Stimulated activated CD4-positive, alpha-beta T cell treated with anti-CD3 and anti-CD28 coated beads, Interleukin-1b, Interleukin-23, amount 100 ng/mL, for 1 hour (primary cell): ENCODE measurements around the gene HDGF.

Experiments
- DNase-seq, 2 donors: peaks; one replicate each; pipeline ENCODE4 v3.0.0-alpha.2; 2020; ENCODE audit warnings: low read depth in 2 of 2

The HDGF gene

GRCh38 chr1:156746728-156747631 is 4.5 kb downstream of the HDGF start:
- DNase-seq, result no peak

GRCh38 chr1:156746406-156746727 is 5.1 kb downstream of the HDGF start:
- no peak for DNase-seq

- DNase-seq, result no peak
These were observed 5.6 kb downstream of the HDGF start for GRCh38 chr1:156745881-156746280.

- no peak for DNase-seq
These were observed 6.6 kb downstream of the HDGF start for GRCh38 chr1:156744786-156745419.

GRCh38 chr1:156744344-156744743 is 7.1 kb downstream of the HDGF start:
- DNase-seq, result no peak

DNA sequence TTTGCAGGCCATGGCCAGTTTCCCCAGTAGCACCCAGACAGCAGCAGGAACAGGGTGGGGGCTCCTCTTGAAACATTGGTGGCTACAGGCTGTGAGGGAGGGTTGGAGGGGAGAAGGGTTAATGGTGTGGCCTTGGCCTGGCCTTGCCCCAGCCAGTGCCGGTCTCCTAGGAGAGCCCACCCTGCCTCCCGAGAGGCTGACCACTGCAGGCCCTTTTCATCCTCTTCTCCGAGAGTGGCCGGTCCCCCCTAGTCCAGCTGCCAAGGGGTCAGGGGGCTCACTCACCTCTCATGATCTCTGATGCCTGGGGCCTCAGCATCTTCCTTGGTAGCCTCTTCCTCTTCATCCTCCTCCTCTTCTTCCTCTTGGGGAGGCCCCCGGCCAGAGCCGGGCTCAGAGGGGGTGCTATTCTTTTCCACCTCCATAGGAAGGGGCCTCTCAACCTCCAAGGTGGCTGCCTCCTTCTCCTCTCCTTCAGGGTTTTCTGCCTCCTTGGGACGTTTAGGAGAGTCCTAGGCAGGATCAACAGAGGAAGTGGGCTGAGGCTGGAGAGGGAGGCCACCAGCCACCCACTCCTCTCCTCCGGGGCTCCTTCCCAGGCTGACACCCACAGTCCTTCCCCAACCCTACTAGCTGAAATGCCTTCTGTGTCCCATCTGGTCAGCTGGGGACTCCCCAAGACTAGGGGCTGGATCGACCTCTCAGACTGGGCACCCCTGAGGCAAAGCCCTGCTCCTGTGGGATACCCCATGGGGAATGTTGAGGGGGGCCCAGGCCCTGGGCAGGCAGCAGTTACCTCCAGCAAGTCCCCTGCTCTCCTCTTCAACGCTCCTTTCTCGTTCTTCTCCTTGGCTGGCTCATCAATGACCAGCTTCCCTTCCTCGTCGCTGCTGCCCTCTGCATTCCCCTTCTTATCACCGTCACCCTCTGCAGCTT is 7.8 kb downstream of the HDGF start:
- DNase-seq, result no peak

- DNase-seq, result no peak
These were observed 8.7 kb downstream of the HDGF start for GRCh38 chr1:156742801-156743200.

DNA sequence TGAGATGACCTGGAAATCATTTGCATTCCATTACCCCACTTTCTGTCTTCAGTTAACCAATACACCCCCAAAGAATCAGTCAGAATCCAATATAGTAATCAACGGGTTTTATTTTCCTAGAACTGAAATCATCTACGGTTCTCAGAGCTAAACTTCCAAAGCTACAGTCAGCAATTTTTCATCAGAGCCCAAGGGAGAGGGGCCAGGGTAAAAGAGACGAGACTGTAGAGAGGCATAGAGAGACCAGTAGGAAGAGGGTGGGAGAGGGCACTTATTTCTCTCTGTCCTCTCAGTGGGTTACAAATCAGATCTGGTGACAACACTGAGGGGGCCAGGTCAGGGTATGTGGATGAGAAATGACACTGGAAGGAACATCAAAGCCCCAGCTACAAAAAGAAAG is 9.5 kb downstream of the HDGF start:
- DNase-seq, result no peak

DNA sequence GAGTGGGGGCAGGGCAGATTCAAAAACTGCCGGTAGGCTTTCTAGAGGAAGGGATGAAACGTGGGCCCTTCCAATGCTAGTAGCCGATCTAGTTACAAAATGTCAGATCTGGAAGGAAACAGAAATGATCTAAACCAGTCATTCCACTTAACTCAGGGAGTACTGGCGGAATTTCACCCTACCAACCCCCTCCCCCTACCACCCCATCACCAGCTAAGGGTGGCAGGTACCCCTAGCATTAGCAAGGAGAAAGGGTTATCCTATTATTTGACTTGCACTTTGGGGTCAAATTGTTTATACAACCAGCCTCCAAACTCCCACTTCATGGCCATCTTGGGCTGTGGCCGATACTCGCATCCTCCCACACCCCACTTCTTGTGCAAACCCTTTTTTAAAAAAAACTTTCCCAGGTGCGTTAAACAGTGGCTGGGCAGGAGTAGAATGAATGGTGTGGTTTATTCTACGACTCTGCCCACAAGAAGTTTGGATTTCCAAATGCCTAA is 9.9 kb downstream of the HDGF start:
- DNase-seq, result no peak

DNA sequence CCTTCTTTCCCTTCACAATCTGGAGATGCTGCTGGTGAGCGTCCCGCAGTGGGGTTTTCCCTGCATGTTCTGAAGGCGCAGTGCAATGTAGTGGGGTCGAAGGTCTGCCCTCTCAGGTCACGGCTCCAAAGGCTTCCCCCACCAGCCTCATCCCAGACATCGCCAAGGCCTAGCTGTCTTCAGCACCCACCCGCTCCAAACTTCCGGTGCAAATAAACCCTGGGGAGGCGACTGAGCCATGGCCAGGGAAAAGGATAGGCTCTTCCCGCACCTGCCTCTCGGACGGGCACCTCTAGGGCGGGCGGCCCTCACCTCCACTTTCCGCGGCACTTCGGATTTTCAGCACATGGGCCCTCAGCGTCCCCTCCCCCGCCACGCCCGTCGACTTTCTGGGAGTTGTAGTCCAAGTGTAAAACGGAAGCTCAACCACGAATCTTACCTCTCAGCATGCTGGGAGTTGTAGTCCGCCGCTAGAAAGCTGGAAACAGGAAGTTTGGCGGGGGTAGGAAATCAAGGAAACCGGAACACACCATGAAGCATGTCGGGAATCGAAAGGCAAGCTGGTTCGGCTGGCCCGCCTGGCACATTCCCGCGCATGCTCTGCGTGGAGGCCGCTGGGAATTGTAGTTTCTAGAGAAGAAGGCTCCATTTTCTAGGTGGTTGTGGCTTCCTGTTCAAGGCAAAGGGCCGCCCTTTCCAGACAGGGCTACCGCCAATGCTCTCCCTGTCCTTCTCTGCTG is 10.6 kb downstream of the HDGF start, which contains the start of gene MRPL24:
Gene MRPL24 (minus strand): TSS at position 348 of the 740 bp plus-strand sequence. CDS start 2,384 bp downstream, outside the sequence.
- DNase-seq, result peak; percentile 83 to 92

- no peak for DNase-seq
These were observed 11.2 kb downstream of the HDGF start for GRCh38 chr1:156740237-156740740.

- no peak for DNase-seq
These were observed 12.6 kb downstream of the HDGF start for GRCh38 chr1:156738916-156739315.

DNA sequence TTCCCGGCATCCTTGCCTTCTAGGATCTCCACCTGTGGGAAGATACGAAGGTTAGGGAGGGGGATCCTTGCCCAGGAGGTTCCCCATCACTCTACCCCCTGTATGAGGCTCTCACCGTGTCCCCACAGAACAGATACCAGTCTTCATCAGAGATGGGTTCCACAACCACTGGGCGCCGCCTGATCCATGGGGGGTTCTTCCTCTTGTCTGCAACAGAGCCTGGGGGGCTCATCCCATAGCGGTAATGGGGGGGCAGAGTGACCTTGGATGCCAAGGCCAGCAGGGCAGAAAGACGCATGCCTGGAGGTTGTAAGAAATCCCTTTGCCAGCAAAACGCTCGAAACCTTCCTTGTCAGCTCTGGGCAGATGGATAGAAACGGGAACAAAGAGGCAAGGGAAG is 13.1 kb downstream of the HDGF start:
- DNase-seq, result no peak

DNA sequence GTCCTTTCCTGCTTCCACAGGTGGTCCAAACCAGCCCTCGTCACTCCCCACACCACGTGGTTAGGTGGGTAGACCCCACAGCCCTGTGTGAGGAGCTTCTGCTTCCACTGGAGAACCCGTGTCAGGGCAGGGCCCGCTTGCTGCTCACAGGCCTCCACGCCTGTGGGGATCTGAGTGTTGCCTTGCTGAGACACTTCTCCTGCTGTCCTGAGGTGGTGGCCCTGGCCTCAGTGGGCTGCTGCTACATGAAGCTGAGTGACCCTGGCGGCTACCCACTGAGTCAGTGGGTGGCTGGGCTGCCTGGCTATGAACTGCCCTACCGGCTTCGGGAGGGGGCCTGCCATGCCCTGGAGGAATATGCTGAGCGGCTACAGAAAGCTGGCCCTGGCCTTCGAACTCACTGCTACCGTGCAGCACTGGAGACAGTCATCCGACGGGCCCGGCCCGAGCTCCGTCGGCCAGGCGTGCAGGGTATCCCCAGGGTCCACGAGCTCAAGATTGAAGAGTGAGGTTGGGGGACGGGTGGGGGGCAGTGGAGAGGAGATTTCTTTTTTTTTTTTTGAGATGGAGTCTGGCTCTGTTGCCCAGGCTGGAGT is 17.4 kb downstream of the HDGF start:
- DNase-seq, result no peak

GRCh38 chr1:156728599-156729462 is 22.6 kb downstream of the HDGF start, which contains the start of gene ISG20L2:
Gene ISG20L2 (minus strand): TSS chr1:156728766. CDS start chr1:156727652, 1,114 bp downstream.
- DNase-seq, result peak; percentile 79 to 83

- peak in 1 of 2 donors; percentile 41 for DNase-seq
These were observed 23.4 kb downstream of the HDGF start, which contains the start of gene METTL25B for GRCh38 chr1:156727926-156728598. Gene METTL25B (plus strand): TSS chr1:156728469. CDS start chr1:156729105, 636 bp downstream.

- no peak for DNase-seq
These were observed 24.0 kb downstream of the HDGF start for GRCh38 chr1:156727492-156727891.

- DNase-seq, result no peak
These were observed 24.8 kb downstream of the HDGF start for GRCh38 chr1:156726549-156727226.
